HEK293 (cell line): ENCODE data around the gene NOL4L.

Source experiments
- CTCF ChIA-PET: fragments of 350-600 bp; formaldehyde crosslinking; extraction: SDS; loops from one replicate; lab custom pipeline; 2021; ENCODE audit warnings: antibody characterized with exemption; lab: Yijun Ruan, JAX
- POLR2A ChIA-PET: fragments of 300-600 bp; formaldehyde crosslinking; extraction: SDS; loops from one replicate; lab custom pipeline; 2020; ENCODE audit warnings: antibody characterized with exemption, inconsistent platforms; lab: Yijun Ruan, JAX
- H3K27ac ChIP-seq: fragments of 200-500 bp; sonication (Bioruptor generic); 2 replicates; pipeline ENCODE4 v1.5.1; 2014; ENCODE audit warnings: low read depth, low read length, control low read depth, inconsistent platforms; ENCODE audit errors: extremely low read depth
- H3K36me3 ChIP-seq, 2 experiments: fragments of 200-500 bp in 1 of 2; sonication (Bioruptor generic) in 1 of 2; 1 replicate in 1 of 2; 2 replicates in 1 of 2; pipeline ENCODE4 v1.5.1; 2014 to 2017; ENCODE audit warnings: inconsistent platforms in 2 of 2, low read length in 2 of 2; ENCODE audit not compliant: control insufficient read depth in 2 of 2, insufficient read depth in 1 of 2
- H3K4me1 ChIP-seq: fragments of 200-500 bp; sonication (Bioruptor generic); 2 replicates; pipeline ENCODE4 v1.5.1; 2014; ENCODE audit warnings: mild to moderate bottlenecking, low read length, inconsistent platforms; ENCODE audit not compliant: control insufficient read depth, insufficient read depth
- H3K4me3 ChIP-seq: 2 replicates; pipeline ENCODE4 v1.5.1; 2011; ENCODE audit warnings: low read depth, mild to moderate bottlenecking, control low read depth, low read length, moderate library complexity
- H3K9me3 ChIP-seq: fragments of 200-500 bp; sonication (Bioruptor generic); 2 replicates; pipeline ENCODE4 v1.5.1; 2014; ENCODE audit warnings: low read depth, low read length, inconsistent platforms; ENCODE audit not compliant: control insufficient read depth, insufficient read depth
- MEIS1 ChIP-seq: sonication (generic); formaldehyde crosslinking; IDR thresholded peaks from 2 replicates; pipeline ENCODE4 v1.8.1; 2022; ENCODE audit warnings: missing genetic modification reagents, mild to moderate bottlenecking, borderline replicate concordance
- MYNN ChIP-seq: fragments of 450-650 bp; formaldehyde crosslinking; IDR thresholded peaks from 2 replicates; pipeline ENCODE4 v1.5.1; 2016; ENCODE audit warnings: missing biosample characterization, missing genetic modification characterization, borderline replicate concordance
- MZF1 ChIP-seq: fragments of 450-650 bp; formaldehyde crosslinking; IDR thresholded peaks from 2 replicates; pipeline ENCODE4 v1.5.1; 2017; ENCODE audit warnings: missing biosample characterization, missing genetic modification characterization, borderline replicate concordance
- PRDM10 ChIP-seq: fragments of 450-650 bp; formaldehyde crosslinking; IDR thresholded peaks from 2 replicates; pipeline ENCODE4 v1.5.1; 2016; ENCODE audit warnings: missing biosample characterization, missing genetic modification characterization
- PRDM6 ChIP-seq: fragments of 450-650 bp; formaldehyde crosslinking; IDR thresholded peaks from 2 replicates; pipeline ENCODE4 v1.5.1; 2017; ENCODE audit warnings: missing biosample characterization, missing genetic modification characterization
- RBAK ChIP-seq: fragments of 450-650 bp; formaldehyde crosslinking; IDR thresholded peaks from 2 replicates; pipeline ENCODE4 v1.5.1; 2016; ENCODE audit warnings: missing biosample characterization, missing genetic modification characterization
- REST ChIP-seq: fragments of 450-650 bp; formaldehyde crosslinking; IDR thresholded peaks from 2 replicates; pipeline ENCODE4 v1.5.1; 2016; ENCODE audit warnings: missing biosample characterization, missing genetic modification characterization
- SETDB1 ChIP-seq: IDR thresholded peaks from one replicate; pipeline ENCODE4 v1.6.1; 2017; ENCODE audit warnings: mild to moderate bottlenecking, low read length, moderate library complexity, mixed read lengths; ENCODE audit not compliant: insufficient read length
- SP3 ChIP-seq: fragments of 450-650 bp; formaldehyde crosslinking; IDR thresholded peaks from 2 replicates; pipeline ENCODE4 v1.5.1; 2016; ENCODE audit warnings: missing biosample characterization, missing genetic modification characterization
- ZBTB1 ChIP-seq: fragments of 450-650 bp; formaldehyde crosslinking; IDR thresholded peaks from 2 replicates; pipeline ENCODE4 v1.5.1; 2016; ENCODE audit warnings: missing biosample characterization, missing genetic modification characterization
- ZBTB26 ChIP-seq: fragments of 450-650 bp; formaldehyde crosslinking; optimal IDR thresholded peaks from 2 replicates; pipeline ENCODE3; 2016; ENCODE audit warnings: missing biosample characterization, mild to moderate bottlenecking, missing genetic modification characterization
- ZBTB44 ChIP-seq: fragments of 450-650 bp; IDR thresholded peaks from 2 replicates; pipeline ENCODE4 v1.5.1; 2018; ENCODE audit warnings: missing biosample characterization, mild to moderate bottlenecking, missing genetic modification characterization
- ZBTB48 ChIP-seq: fragments of 450-650 bp; formaldehyde crosslinking; IDR thresholded peaks from 2 replicates; pipeline ENCODE4 v1.5.1; 2016; ENCODE audit warnings: missing biosample characterization, missing genetic modification characterization
- ZNF133 ChIP-seq: fragments of 450-650 bp; formaldehyde crosslinking; IDR thresholded peaks from 2 replicates; pipeline ENCODE4 v1.5.1; 2016; ENCODE audit warnings: missing biosample characterization, missing genetic modification characterization
- ZNF16 ChIP-seq: fragments of 450-650 bp; formaldehyde crosslinking; IDR thresholded peaks from 2 replicates; pipeline ENCODE4 v1.5.1; 2016; ENCODE audit warnings: low read depth, missing biosample characterization, missing genetic modification characterization
- ZNF223 ChIP-seq: fragments of 450-650 bp; formaldehyde crosslinking; IDR thresholded peaks from 2 replicates; pipeline ENCODE4 v1.5.1; 2016; ENCODE audit warnings: missing biosample characterization, missing genetic modification characterization
- ZNF23 ChIP-seq: fragments of 450-650 bp; formaldehyde crosslinking; IDR thresholded peaks from 2 replicates; pipeline ENCODE4 v1.5.1; 2016; ENCODE audit warnings: missing biosample characterization, missing genetic modification characterization, borderline replicate concordance
- ZNF248 ChIP-seq: fragments of 450-650 bp; formaldehyde crosslinking; IDR thresholded peaks from 2 replicates; pipeline ENCODE4 v1.5.1; 2017; ENCODE audit warnings: missing biosample characterization, missing genetic modification characterization
- ZNF266 ChIP-seq: fragments of 450-650 bp; formaldehyde crosslinking; IDR thresholded peaks from 2 replicates; pipeline ENCODE4 v1.5.1; 2016; ENCODE audit warnings: missing biosample characterization, missing genetic modification characterization, low read depth
- ZNF404 ChIP-seq: fragments of 450-650 bp; formaldehyde crosslinking; IDR thresholded peaks from 2 replicates; pipeline ENCODE4 v1.5.1; 2017; ENCODE audit warnings: missing biosample characterization, missing genetic modification characterization
- ZNF433 ChIP-seq: fragments of 450-650 bp; formaldehyde crosslinking; IDR thresholded peaks from 2 replicates; pipeline ENCODE4 v1.5.1; 2016; ENCODE audit warnings: missing biosample characterization, missing genetic modification characterization, low read depth
- ZNF561 ChIP-seq: fragments of 450-650 bp; IDR thresholded peaks from 2 replicates; pipeline ENCODE4 v1.5.1; 2018; ENCODE audit warnings: missing biosample characterization, missing genetic modification characterization, borderline replicate concordance
- ZNF664 ChIP-seq: fragments of 450-650 bp; formaldehyde crosslinking; IDR thresholded peaks from 2 replicates; pipeline ENCODE4 v1.5.1; 2016; ENCODE audit warnings: missing biosample characterization, missing genetic modification characterization
- ZNF747 ChIP-seq: fragments of 450-650 bp; formaldehyde crosslinking; IDR thresholded peaks from 2 replicates; pipeline ENCODE4 v1.5.1; 2016; ENCODE audit warnings: missing biosample characterization, missing genetic modification characterization
- ZNF768 ChIP-seq: fragments of 450-650 bp; formaldehyde crosslinking; IDR thresholded peaks from 2 replicates; pipeline ENCODE4 v1.5.1; 2018; ENCODE audit warnings: missing biosample characterization, mild to moderate bottlenecking, missing genetic modification characterization

Gene NOL4L

GRCh38 chr20:32406701-32407100 lies 178.4 kb downstream of the NOL4L start:
- ChIA-PET POLR2A (no interaction called here), CTCF (interaction anchor here (0.5 to 0.7 kb wide), 2 partner anchors 10 to 68 kb away, joined by 3 read pairs; no protein-coding TSS in a partner anchor)
- Histone ChIP-seq H3K36me3 (peaks cover 0 to 17% of the 10 kb centered on the region in 2 experiments; a peak in 2 of 3 replicates), H3K4me3 (no peak overlapping the region), H3K27ac (no peak overlapping the region), H3K4me1 (no peaks in the 10 kb centered on the region), H3K9me3 (no peaks in the 10 kb centered on the region)
- no peak for TF ChIP-seq MEIS1 (CRISPR knock-in tag)
- no peak for TF ChIP-seq SETDB1
- TF ChIP-seq ZBTB44: no peak
- no peak for TF ChIP-seq ZNF404 (tag by site-specific recombination)
- TF ChIP-seq ZNF768 (tag by site-specific recombination): no peak
- TF ChIP-seq ZNF248 (tag by site-specific recombination): no peak
- TF ChIP-seq REST: no peak
- TF ChIP-seq PRDM6 (tag by site-specific recombination): no peak
- no peak for TF ChIP-seq ZNF664 (tag by site-specific recombination)
- TF ChIP-seq MZF1 (tag by site-specific recombination): no peak
- TF ChIP-seq ZNF561: no peak
- no peak for TF ChIP-seq SP3 (tag by site-specific recombination)
- TF ChIP-seq ZNF266 (tag by site-specific recombination): no peak
- no peak for TF ChIP-seq MYNN
- TF ChIP-seq ZNF133 (tag by site-specific recombination): no peak
- no peak for TF ChIP-seq ZNF433
- TF ChIP-seq ZNF747 (tag by site-specific recombination): no peak

GRCh38 chr20:32404017-32404416 lies 181.1 kb downstream of the NOL4L start:
- no peaks in the 10 kb centered on the region for H3K4me1 ChIP-seq
- ChIA-PET CTCF (no interaction called here), POLR2A (no interaction called here)
- TF ChIP-seq ZBTB26 (tag by site-specific recombination) (no peak), ZBTB1 (no peak), ZNF23 (tag by site-specific recombination) (no peak), ZNF223 (tag by site-specific recombination) (no peak), PRDM10 (tag by site-specific recombination) (no peak), RBAK (tag by site-specific recombination) (no peak), ZBTB48 (no peak), ZNF16 (tag by site-specific recombination) (no peak)
- TF ChIP-seq, all 188 proteins: peak for 0
- Histone ChIP-seq H3K9me3 (no peaks in the 10 kb centered on the region), H3K36me3 (peaks cover 4 to 15% of the 10 kb centered on the region in 2 experiments; a peak in 2 of 3 replicates), H3K4me3 (no peak overlapping the region), H3K27ac (no peak overlapping the region)
